RWPE1 (cell line): ENCODE results near the gene CWH43.

Experiments used
- CTCF ChIA-PET: fragments of 350-600 bp; sonication (Branson Sonifier 250); formaldehyde crosslinking; extraction: SDS; loops from one replicate; lab custom pipeline; 2021; lab: Yijun Ruan, JAX
- POLR2A ChIA-PET: fragments of 400-600 bp; formaldehyde crosslinking; extraction: SDS; loops from one replicate; lab custom pipeline; 2020; ENCODE audit warnings: antibody characterized with exemption; ENCODE audit not compliant: low non-redundant PET; lab: Yijun Ruan, JAX
- DNase-seq: peaks from one replicate; pipeline ENCODE4 v3.0.0; 2012; ENCODE audit warnings: low spot score
- H3K27ac ChIP-seq: fragments of 450-650 bp; 2 replicates; pipeline ENCODE4 v1.5.1; 2017
- TF ChIP-seq, protein P1 (sequence below): fragments of 450-650 bp; conservative IDR thresholded peaks from 2 replicates; pipeline ENCODE4 v1.5.1; 2017; ENCODE audit warnings: low read depth, mild to moderate bottlenecking

Gene CWH43

GRCh38 chr4:48985976-48986653 lies at the start of gene CWH43:
TSS of gene CWH43 (plus strand) at chr4:48986275. CDS start at chr4:48986430, 155 bp downstream.
- H3K27ac ChIP-seq, result no peak within 1 kb of the TSS
- ChIA-PET CTCF (interaction anchor here (0.7 kb wide), 1 partner anchor 23 kb away, joined by 4 read pairs; no protein-coding TSS in a partner anchor), POLR2A (no interaction called here)
- TF ChIP-seq, protein P1, sequence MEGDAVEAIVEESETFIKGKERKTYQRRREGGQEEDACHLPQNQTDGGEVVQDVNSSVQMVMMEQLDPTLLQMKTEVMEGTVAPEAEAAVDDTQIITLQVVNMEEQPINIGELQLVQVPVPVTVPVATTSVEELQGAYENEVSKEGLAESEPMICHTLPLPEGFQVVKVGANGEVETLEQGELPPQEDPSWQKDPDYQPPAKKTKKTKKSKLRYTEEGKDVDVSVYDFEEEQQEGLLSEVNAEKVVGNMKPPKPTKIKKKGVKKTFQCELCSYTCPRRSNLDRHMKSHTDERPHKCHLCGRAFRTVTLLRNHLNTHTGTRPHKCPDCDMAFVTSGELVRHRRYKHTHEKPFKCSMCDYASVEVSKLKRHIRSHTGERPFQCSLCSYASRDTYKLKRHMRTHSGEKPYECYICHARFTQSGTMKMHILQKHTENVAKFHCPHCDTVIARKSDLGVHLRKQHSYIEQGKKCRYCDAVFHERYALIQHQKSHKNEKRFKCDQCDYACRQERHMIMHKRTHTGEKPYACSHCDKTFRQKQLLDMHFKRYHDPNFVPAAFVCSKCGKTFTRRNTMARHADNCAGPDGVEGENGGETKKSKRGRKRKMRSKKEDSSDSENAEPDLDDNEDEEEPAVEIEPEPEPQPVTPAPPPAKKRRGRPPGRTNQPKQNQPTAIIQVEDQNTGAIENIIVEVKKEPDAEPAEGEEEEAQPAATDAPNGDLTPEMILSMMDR, result 0 out of 2 replicates have a peak, but pooled peaks have one; percentile 6
- DNase-seq, result no peak

DNA sequence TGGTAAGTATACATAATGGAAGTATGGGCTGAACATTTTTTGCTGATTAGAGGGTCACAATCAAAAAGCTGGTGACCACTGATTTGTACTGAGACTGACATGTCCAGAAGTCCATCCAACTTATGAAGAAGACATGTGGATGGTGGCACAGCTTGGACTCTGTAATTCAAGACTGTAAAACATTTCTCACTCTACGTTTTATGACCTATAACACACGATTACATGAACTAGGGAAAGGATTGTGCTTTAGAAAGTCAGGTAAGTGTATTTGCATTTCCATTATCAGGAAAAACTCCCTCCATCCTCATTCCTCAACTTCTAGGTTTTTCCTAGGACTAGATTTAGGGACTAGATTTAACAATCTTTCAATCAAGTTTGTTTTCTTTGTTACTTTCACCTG lies 49.0 kb upstream of the CWH43 start:
- no peak overlapping the region for H3K27ac ChIP-seq
- TF ChIP-seq, protein P1, result no peak
- ChIA-PET POLR2A (no interaction called here), CTCF (no interaction called here)
- DNase-seq, result no peak

DNA sequence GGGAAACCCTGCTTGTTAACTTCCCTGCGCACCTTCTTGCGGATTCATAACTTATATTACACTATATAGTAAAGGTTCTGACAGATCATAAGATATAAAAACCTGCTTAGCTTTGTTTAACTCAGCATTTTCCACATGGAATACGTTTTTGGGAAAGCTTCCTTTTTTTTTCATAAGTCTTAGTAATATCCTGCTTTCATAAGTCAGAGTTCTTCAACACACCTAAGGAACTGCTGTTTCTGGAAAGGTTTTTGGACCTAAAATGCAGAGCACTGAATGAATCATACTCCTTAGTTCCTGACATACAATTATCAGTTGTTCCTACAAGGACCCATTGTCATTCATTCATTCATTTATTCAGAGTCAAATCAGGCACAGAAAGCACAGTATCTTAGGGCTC lies 47.2 kb upstream of the CWH43 start:
- CTCF ChIA-PET, result no interaction called here
- POLR2A ChIA-PET, result no interaction called here
- H3K27ac ChIP-seq, result peak overlapping the region; percentile 73

DNA sequence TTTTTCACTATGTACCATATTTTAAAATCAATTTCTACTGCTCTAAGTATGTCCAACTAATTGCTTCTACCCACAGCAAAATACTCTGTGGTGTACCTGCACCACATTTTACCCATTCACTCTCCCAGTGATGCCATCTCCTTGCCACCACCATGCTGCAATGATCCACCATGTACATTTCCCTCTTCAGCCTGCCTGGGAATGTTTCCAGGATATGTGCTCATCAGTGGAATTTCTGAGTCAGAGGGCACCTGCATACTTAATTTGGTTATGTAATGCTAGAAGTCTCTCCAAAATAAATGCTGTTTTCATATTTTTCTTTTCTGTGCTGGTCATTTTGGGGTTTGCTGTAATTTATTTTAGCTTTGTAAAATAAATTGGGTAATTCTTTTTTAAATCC lies 46.3 kb upstream of the CWH43 start:
- peak; percentile 90 for DNase-seq
- H3K27ac ChIP-seq, result no peak overlapping the region
- TF ChIP-seq, protein P1, result no peak
- ChIA-PET CTCF (no interaction called here), POLR2A (no interaction called here)

More for the DNA sequence above, 47.2 kb upstream of the CWH43 start:
- DNase-seq, result no peak
- TF ChIP-seq, protein P1, result no peak

GRCh38 chr4:48943387-48943786 lies 42.7 kb upstream of the CWH43 start:
- TF ChIP-seq, protein P1, result no peak
- DNase-seq, result peak; percentile 41
- ChIA-PET POLR2A (no interaction called here), CTCF (interaction anchor here (0.6 kb wide), 1 partner anchor 823 kb away, joined by 8 read pairs; no protein-coding TSS in a partner anchor)
- H3K27ac ChIP-seq, result no peak overlapping the region

- TF ChIP-seq, protein P1, result no peak
- DNase-seq, result peak; percentile 92
- ChIA-PET POLR2A (no interaction called here), CTCF (interaction anchor here (0.5 to 1.5 kb wide), 9 partner anchors 11 to 824 kb away, joined by 3 to 8 read pairs (median 4); partner anchors contain the start of gene OCIAD2)
- peak overlapping the region; percentile 95 for H3K27ac ChIP-seq
Observed at GRCh38 chr4:48944252-48944651, 41.8 kb upstream of the CWH43 start.
